ENCODE results near the gene TNFRSF4. TPM values are rescaled to one million over a fixed set of nuclear protein-coding genes. Genes with fewer than 3 reads are reported as not detected.
A peak's percentile ranks its signal among the peaks of the same experiment; 100 is the strongest.

The TNFRSF4 gene
- total RNA-seq, 1 donor from 2014 or later = not detected

DNA sequence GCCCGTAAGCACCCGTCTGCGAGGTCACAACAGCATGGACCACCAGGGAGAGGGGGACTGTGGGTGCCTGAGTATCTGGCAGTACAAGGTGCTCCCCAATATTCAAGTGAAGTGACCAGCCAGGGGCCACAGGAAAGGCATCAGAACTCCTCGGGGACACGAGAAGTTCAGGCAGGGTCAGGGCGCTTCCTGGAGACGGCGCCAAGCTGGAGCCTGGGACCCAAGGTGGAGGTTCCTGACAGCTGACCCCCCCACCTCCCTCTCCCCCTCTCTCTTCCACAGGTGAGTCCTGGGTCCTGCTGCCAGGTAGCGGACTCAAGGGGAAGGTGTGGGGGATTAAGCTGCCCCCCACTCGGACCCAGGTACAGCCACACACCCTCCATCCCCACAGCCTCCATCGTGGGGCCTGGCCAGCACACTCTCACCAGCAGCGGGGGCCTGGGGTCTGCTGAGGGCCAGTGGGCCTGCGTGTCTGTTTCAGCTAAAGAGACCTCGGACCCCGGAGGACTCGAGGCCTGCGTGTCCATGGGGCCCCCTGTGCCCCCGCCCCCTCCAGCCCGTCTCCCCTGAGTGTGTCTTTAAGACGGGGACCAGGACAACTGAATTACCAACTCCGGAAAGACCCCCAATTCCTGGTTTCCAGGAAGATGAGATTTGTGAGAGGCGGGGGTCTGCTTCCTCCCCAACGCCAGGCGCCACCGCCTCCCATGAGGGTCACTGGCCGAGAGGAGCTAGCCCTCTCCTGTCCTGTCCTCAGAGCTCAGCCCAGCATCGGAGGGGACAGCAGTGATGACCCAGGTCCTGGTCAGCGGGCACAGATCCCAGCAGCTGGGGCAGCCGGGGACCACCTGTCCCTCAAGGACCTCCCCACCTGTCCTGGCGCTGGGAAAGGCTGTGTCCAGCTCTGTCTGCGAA, 13.7 kb downstream of the TNFRSF4 start:
- Histone ChIP-seq H3K36me3 (no peaks in the 10 kb centered on the region), H3F3A (ENCODE audit: low read depth) (peaks cover 7% of the 10 kb centered on the region), H3K27me3 (peaks cover 51% of the 10 kb centered on the region), H3K9ac (no peak overlapping the region), H3K9me3 (ENCODE audit: low read depth) (no peaks in the 10 kb centered on the region), H2AFZ (replicated peaks) (no peak overlapping the region), H3K4me1 (peaks cover 3% of the 10 kb centered on the region), H3K79me2 (ENCODE audit: low read depth) (no peaks in the 10 kb centered on the region), H3K4me3 (peak overlapping the region; percentile 64), H4K20me1 (ENCODE audit: low read depth) (no peaks in the 10 kb centered on the region), H3K27ac (no peak overlapping the region), H3K4me2 (peak overlapping the region; percentile 89)
- Mint-ChIP-seq H3K27me3 (ENCODE audit: insufficient read depth, low read depth) (peaks cover 4% of the 10 kb centered on the region), H3K4me1 (peaks cover 6% of the 10 kb centered on the region), H3K27ac (no peak overlapping the region), H3K9me3 (peaks cover 2% of the 10 kb centered on the region), H3K4me3 (peak overlapping the region; percentile 72), H3K36me3 (peaks cover under 1% of the 10 kb centered on the region)
- TF ChIP-seq EZH2phosphoT487 (IDR thresholded peaks at IDR 0.05) = no peak
- DNase-seq (ENCODE audit: low spot score) = no peak

- DNase-seq (ENCODE audit: low spot score) = no peak
- TF ChIP-seq EZH2 (IDR thresholded peaks at IDR 0.05) (no peak), EZH2phosphoT487 (IDR thresholded peaks at IDR 0.05) (no peak)
- TF ChIP-seq, protein P1, sequence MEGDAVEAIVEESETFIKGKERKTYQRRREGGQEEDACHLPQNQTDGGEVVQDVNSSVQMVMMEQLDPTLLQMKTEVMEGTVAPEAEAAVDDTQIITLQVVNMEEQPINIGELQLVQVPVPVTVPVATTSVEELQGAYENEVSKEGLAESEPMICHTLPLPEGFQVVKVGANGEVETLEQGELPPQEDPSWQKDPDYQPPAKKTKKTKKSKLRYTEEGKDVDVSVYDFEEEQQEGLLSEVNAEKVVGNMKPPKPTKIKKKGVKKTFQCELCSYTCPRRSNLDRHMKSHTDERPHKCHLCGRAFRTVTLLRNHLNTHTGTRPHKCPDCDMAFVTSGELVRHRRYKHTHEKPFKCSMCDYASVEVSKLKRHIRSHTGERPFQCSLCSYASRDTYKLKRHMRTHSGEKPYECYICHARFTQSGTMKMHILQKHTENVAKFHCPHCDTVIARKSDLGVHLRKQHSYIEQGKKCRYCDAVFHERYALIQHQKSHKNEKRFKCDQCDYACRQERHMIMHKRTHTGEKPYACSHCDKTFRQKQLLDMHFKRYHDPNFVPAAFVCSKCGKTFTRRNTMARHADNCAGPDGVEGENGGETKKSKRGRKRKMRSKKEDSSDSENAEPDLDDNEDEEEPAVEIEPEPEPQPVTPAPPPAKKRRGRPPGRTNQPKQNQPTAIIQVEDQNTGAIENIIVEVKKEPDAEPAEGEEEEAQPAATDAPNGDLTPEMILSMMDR (IDR thresholded peaks at IDR 0.05) = no peak
- peaks cover 2% of the 10 kb centered on the region for H3K36me3 Mint-ChIP-seq
- peaks cover 42% of the 10 kb centered on the region for H3K27me3 ChIP-seq
- H3K27me3 Mint-ChIP-seq (ENCODE audit: insufficient read depth, low read depth) = peaks cover 4% of the 10 kb centered on the region
- H3K9me3 ChIP-seq (ENCODE audit: low read depth) = peaks cover 3% of the 10 kb centered on the region
- no peak overlapping the region for H3K27ac ChIP-seq
- H3K36me3 ChIP-seq = no peaks in the 10 kb centered on the region
- H3K4me3 Mint-ChIP-seq = no peak overlapping the region
- H3K79me2 ChIP-seq (ENCODE audit: low read depth) = no peaks in the 10 kb centered on the region
- H3K27ac Mint-ChIP-seq = no peak overlapping the region
- no peaks in the 10 kb centered on the region for H4K20me1 ChIP-seq (ENCODE audit: low read depth)
- peaks cover 7% of the 10 kb centered on the region for H3F3A ChIP-seq (ENCODE audit: low read depth)
- peaks cover 3% of the 10 kb centered on the region for H3K4me1 ChIP-seq
- peaks cover 6% of the 10 kb centered on the region for H3K4me1 Mint-ChIP-seq
- H3K4me2 ChIP-seq = no peak overlapping the region
- peaks cover 11% of the 10 kb centered on the region for H3K9me3 Mint-ChIP-seq
- H2AFZ ChIP-seq (replicated peaks) = no peak overlapping the region
- H3K4me3 ChIP-seq = no peak overlapping the region
- H3K9ac ChIP-seq = no peak overlapping the region
Measured at GRCh38 chr1:1199141-1199960, 14.6 kb downstream of the TNFRSF4 start.

DNA sequence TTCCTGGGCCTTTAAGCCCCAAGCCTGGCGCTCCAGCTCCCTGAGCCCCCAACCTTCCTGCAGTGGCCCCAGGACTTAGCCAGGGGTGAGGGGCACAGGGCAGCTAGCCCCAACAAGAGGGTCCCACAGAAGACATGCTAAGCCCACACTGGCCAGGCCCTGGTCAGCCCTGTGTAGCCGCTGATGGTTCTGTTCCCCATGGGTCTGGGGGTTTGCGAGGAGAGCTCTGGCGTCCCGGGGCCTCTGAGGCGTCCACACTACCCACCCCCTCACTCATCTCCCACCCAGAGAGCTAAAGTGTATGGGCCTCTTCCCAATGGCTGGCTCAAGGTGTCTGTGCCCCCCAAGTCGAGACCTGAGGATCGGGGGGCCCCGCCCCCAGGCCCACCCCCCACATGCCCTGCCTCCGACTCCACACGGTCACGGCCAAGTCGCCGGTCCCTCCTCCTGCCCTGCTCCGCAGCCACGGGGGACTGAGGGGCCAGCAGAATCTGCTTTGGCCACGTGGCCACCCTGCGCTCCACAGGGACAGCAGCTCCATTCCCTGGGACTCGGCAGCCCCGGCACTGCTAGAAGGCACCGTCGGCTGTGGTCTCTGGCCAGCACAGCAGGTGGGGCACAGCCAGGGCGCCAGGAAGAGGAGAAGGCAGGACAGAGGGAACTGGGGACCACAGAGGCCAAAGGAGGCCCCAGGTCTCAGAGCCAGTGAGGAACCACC, 15.4 kb downstream of the TNFRSF4 start:
- Mint-ChIP-seq H3K36me3 (peaks cover 2% of the 10 kb centered on the region), H3K9me3 (peaks cover 12% of the 10 kb centered on the region), H3K4me3 (no peak overlapping the region), H3K4me1 (peaks cover 6% of the 10 kb centered on the region), H3K27me3 (ENCODE audit: insufficient read depth, low read depth) (peaks cover 4% of the 10 kb centered on the region), H3K27ac (no peak overlapping the region)
- H2AFZ ChIP-seq (replicated peaks) = no peak overlapping the region
- H3K27me3 ChIP-seq = peaks cover 35% of the 10 kb centered on the region
- peaks cover 4% of the 10 kb centered on the region for H3K9me3 ChIP-seq (ENCODE audit: low read depth)
- peaks cover 3% of the 10 kb centered on the region for H3K4me1 ChIP-seq
- H3F3A ChIP-seq (ENCODE audit: low read depth) = peaks cover 7% of the 10 kb centered on the region
- TF ChIP-seq, protein P1 (IDR thresholded peaks at IDR 0.05) = no peak
- no peak for TF ChIP-seq EZH2phosphoT487 (IDR thresholded peaks at IDR 0.05)
- no peak for TF ChIP-seq EZH2 (IDR thresholded peaks at IDR 0.05)
- H3K9ac ChIP-seq = no peak overlapping the region
- H3K27ac ChIP-seq = no peak overlapping the region
- no peak for DNase-seq (ENCODE audit: low spot score)
- no peaks in the 10 kb centered on the region for H4K20me1 ChIP-seq (ENCODE audit: low read depth)
- H3K4me2 ChIP-seq = no peak overlapping the region
- H3K4me3 ChIP-seq = no peak overlapping the region
- no peaks in the 10 kb centered on the region for H3K79me2 ChIP-seq (ENCODE audit: low read depth)
- H3K36me3 ChIP-seq = no peaks in the 10 kb centered on the region
